MCF 10A (cell line): ENCODE data around the gene RUVBL1. TPM values are rescaled to one million over a fixed set of nuclear protein-coding genes. Genes with fewer than 3 reads are reported as not detected.
"Not testable (repeated sequence)": the region's sequence is repeated elsewhere in the genome, so short reads cannot be mapped to it uniquely, and the experiment has no call there.

ENCODE experiments used
- BruUV-seq: library from RNA; stranded (reverse); fragments of 400-500 nt; replicated peaks from 2 replicates; lab custom pipeline; 2021; lab: Mats Ljungman, UMichigan
- CTCF ChIA-PET: fragments of 300-600 bp; sonication (Branson Sonifier 250); formaldehyde crosslinking; extraction: SDS; loops from one replicate; lab custom pipeline; 2021; ENCODE audit warnings: antibody characterized with exemption, inconsistent platforms; lab: Yijun Ruan, JAX
- POLR2A ChIA-PET: fragments of 300-600, 350-650 bp; sonication (Branson Sonifier 250); formaldehyde crosslinking; extraction: SDS; loops from one replicate; lab custom pipeline; 2020; ENCODE audit warnings: antibody characterized with exemption, inconsistent platforms; lab: Yijun Ruan, JAX
- DNase-seq: peaks from one replicate; pipeline ENCODE4 v3.0.0-alpha.2; 2018; ENCODE audit not compliant: unreplicated experiment
- H3K27ac Mint-ChIP-seq: one replicate; pipeline ENCODE4 v1.8.0; 2022; ENCODE audit warnings: mild to moderate bottlenecking, low read depth, mixed read lengths; ENCODE audit not compliant: unreplicated experiment
- H3K27me3 Mint-ChIP-seq: one replicate; pipeline ENCODE4 v1.8.0; 2022; ENCODE audit warnings: mixed read lengths; ENCODE audit not compliant: insufficient read depth, unreplicated experiment
- H3K36me3 Mint-ChIP-seq: one replicate; pipeline ENCODE4 v1.8.0; 2022; ENCODE audit warnings: mild to moderate bottlenecking, moderate library complexity, mixed read lengths; ENCODE audit not compliant: insufficient read depth, unreplicated experiment
- H3K4me1 Mint-ChIP-seq: one replicate; pipeline ENCODE4 v1.8.0; 2022; ENCODE audit warnings: mixed read lengths; ENCODE audit not compliant: insufficient read depth, unreplicated experiment
- H3K4me3 Mint-ChIP-seq: one replicate; pipeline ENCODE4 v1.8.0; 2022; ENCODE audit warnings: mild to moderate bottlenecking, moderate library complexity, mixed read lengths; ENCODE audit not compliant: unreplicated experiment
- H3K9me3 Mint-ChIP-seq: one replicate; pipeline ENCODE4 v1.8.0; 2022; ENCODE audit warnings: mixed read lengths; ENCODE audit not compliant: unreplicated experiment
- intact Hi-C: fragments of 100-400 bp; cut with micrococcal nuclease; formaldehyde crosslinking; loops from 2 replicates; pipeline ENCODE4 v1.14.1; 2022
- total RNA-seq: library from RNA; stranded (reverse); gene quantifications from 2 replicates; pipeline ENCODE4 v1.2.3, GENCODE V29; 2022
- TF ChIP-seq, protein P1 (sequence below): fragments of 200-600 bp; IDR thresholded peaks from one replicate; pipeline ENCODE4 v1.8.0; 2022; ENCODE audit warnings: antibody characterized with exemption, mild to moderate bottlenecking; ENCODE audit not compliant: unreplicated experiment

Gene RUVBL1
- total RNA-seq, 1 experiment from 2014 or later = 114 TPM

DNA sequence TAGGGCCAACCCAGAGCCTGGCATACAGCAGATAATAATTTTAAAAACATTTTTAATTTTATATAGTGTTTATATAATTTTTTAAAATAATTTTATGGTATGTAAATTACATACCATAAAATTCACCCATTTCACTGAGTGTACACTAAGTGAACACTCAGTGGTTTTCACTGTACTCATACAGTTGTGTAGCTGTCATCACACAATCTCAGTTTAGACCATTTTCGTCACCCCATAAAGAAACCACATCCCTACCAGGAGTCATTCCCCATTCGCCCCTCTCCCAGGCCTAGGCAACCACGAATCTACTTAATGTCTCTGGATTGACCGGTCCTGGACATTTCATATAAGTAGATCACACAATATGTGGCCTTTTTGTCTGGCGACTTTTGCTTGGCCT, 39.8 kb upstream of the RUVBL1 start:
- H3K4me3 Mint-ChIP-seq = no peak overlapping the region
- H3K27me3 Mint-ChIP-seq = no peaks in the 10 kb centered on the region
- no peaks in the 10 kb centered on the region for H3K4me1 Mint-ChIP-seq
- H3K27ac Mint-ChIP-seq = no peak overlapping the region
- intact Hi-C loops = no loop called here
- TF ChIP-seq, protein P1, sequence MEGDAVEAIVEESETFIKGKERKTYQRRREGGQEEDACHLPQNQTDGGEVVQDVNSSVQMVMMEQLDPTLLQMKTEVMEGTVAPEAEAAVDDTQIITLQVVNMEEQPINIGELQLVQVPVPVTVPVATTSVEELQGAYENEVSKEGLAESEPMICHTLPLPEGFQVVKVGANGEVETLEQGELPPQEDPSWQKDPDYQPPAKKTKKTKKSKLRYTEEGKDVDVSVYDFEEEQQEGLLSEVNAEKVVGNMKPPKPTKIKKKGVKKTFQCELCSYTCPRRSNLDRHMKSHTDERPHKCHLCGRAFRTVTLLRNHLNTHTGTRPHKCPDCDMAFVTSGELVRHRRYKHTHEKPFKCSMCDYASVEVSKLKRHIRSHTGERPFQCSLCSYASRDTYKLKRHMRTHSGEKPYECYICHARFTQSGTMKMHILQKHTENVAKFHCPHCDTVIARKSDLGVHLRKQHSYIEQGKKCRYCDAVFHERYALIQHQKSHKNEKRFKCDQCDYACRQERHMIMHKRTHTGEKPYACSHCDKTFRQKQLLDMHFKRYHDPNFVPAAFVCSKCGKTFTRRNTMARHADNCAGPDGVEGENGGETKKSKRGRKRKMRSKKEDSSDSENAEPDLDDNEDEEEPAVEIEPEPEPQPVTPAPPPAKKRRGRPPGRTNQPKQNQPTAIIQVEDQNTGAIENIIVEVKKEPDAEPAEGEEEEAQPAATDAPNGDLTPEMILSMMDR = no peak
- CTCF ChIA-PET = interaction anchor here (1.6 kb wide), 1 partner anchor 7 kb away, joined by 4 read pairs; no protein-coding TSS in a partner anchor
- no peaks in the 10 kb centered on the region for H3K36me3 Mint-ChIP-seq
- no peak for DNase-seq
- no peaks in the 10 kb centered on the region for H3K9me3 Mint-ChIP-seq
- POLR2A ChIA-PET = no interaction called here
- BruUV-seq = no TSS peak

DNA sequence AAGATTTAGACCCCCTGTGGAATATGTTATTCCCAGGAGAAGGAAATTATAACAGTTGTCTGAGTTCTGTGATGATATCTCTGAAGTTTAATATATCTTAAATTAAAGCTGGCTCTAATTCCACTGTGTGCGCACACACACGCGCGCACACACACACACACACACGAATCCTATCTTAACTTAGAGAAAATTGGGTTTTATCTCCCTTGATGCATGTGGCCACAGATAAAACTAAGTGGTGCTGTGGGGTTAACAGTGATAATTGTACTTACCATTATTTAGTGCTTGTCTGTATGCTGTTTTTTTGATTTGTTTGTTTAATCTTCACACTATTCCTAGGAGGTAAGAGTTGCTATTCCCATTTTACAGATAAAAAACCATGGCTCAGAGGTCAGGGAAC, 37.0 kb upstream of the RUVBL1 start:
- H3K36me3 Mint-ChIP-seq = peaks cover 6% of the 10 kb centered on the region
- H3K27ac Mint-ChIP-seq = no peak overlapping the region
- peaks cover 6% of the 10 kb centered on the region for H3K4me1 Mint-ChIP-seq
- TF ChIP-seq, protein P1 = no peak
- no peaks in the 10 kb centered on the region for H3K9me3 Mint-ChIP-seq
- POLR2A ChIA-PET = no interaction called here
- intact Hi-C loops = no loop called here
- BruUV-seq = no TSS peak
- no peak for DNase-seq
- no peaks in the 10 kb centered on the region for H3K27me3 Mint-ChIP-seq
- CTCF ChIA-PET = interaction anchor here (0.7 to 1.1 kb wide), 2 partner anchors 16 to 457 kb away, joined by 3 to 5 read pairs; no protein-coding TSS in a partner anchor
- H3K4me3 Mint-ChIP-seq = no peak overlapping the region

DNA sequence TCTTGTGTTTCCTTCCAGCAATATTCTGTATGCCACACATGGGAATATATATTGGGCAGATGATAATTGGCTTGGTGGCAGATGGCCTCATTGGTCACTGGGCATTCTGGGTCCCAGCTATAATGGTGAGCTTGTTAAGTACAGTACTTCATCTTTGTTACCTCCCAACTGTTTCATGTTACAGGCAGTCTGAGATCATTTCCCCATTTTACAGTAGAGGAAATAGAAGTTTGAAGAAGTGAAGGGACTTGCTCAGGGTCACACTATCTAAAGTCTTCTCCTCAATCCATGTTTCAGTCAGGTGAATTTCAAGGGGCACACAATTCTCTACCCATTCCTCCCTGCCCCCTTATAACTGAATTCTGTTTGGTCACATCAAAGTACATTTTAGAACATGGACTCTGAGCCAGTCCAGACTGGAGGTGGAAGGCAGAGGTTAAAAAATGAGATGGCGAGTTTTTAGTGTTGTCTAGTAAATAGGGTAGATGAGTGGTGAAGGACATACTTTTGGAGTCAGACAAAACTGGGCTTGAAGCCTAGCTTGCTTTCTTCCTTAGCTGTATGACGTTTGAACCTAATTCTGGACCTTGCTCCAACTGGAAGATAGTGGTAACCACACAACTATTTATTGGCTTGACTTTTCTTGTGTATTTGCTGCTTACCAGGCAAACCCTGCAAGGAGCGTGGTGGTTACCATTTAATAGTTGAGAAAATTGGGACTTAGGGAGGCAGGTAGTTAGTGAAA, 32.2 kb upstream of the RUVBL1 start:
- no peaks in the 10 kb centered on the region for H3K9me3 Mint-ChIP-seq
- H3K27ac Mint-ChIP-seq = no peak overlapping the region
- TF ChIP-seq, protein P1 = no peak
- CTCF ChIA-PET = interaction anchor here (1.4 kb wide), 2 partner anchors 19 to 429 kb away, joined by 4 read pairs; no protein-coding TSS in a partner anchor
- H3K27me3 Mint-ChIP-seq = no peaks in the 10 kb centered on the region
- POLR2A ChIA-PET = interaction anchor here (0.6 to 1.9 kb wide), 2 partner anchors 31 to 166 kb away, joined by 3 to 8 read pairs; no protein-coding TSS in a partner anchor
- intact Hi-C loops = no loop called here
- no TSS peak for BruUV-seq
- no peak for DNase-seq
- peaks cover 6% of the 10 kb centered on the region for H3K4me1 Mint-ChIP-seq
- H3K4me3 Mint-ChIP-seq = no peak overlapping the region
- H3K36me3 Mint-ChIP-seq = peaks cover 6% of the 10 kb centered on the region

DNA sequence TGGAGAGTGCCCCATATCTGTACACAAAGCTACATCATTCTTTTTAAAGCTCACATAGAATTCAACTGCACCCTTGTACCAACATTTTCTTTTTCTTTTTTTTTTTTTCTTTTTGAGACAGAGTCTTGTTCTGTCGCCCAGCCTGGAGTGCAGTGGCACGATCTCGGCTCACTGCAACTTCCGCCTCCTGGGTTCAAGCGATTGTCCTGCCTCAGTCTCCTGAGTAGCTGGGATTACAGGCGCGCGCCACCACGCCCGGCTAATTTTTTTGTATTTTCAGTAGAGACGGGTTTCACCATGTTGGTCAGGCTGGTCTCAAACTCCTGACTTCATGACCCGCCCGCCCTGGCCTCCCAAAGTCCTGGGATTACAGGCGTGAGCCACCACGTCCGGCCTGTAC, 30.7 kb upstream of the RUVBL1 start:
- H3K27ac Mint-ChIP-seq = peak overlapping the region; percentile 16
- BruUV-seq, H3K9me3 Mint-ChIP-seq, DNase-seq, intact Hi-C loops, H3K36me3 Mint-ChIP-seq, H3K27me3 Mint-ChIP-seq, H3K4me1 Mint-ChIP-seq: not testable (repeated sequence)
- POLR2A ChIA-PET = interaction anchor here (0.6 to 2.9 kb wide), 5 partner anchors 19 to 150 kb away, joined by 3 to 40 read pairs (median 4); partner anchors contain the start of gene RUVBL1
- H3K4me3 Mint-ChIP-seq = peak overlapping the region; percentile 87
- CTCF ChIA-PET = interaction anchor here (0.7 to 1.2 kb wide), 6 partner anchors 8 to 454 kb away, joined by 3 to 6 read pairs (median 3); no protein-coding TSS in a partner anchor
